Brain microvascular endothelial cell (primary cell): Measurements from ENCODE around the gene GCLC.

Source experiments
- DNase-seq: peaks from one replicate; pipeline ENCODE4 v3.0.0-alpha.2; 2020
- H3K27ac ChIP-seq: fragments of 250-450 bp; sonication (Bioruptor Pico); 2 replicates; pipeline ENCODE4 v1.5.1; 2020; ENCODE audit warnings: mild to moderate bottlenecking, moderate library complexity
- H3K27me3 ChIP-seq: fragments of 250-450 bp; sonication (Bioruptor Pico); replicated peaks from 2 replicates; pipeline ENCODE4 v1.5.1; 2020; ENCODE audit warnings: mild to moderate bottlenecking
- H3K36me3 ChIP-seq: fragments of 250-450 bp; sonication (Bioruptor Pico); replicated peaks from 2 replicates; pipeline ENCODE4 v1.5.1; 2020; ENCODE audit warnings: mild to moderate bottlenecking
- H3K4me3 ChIP-seq: 2 replicates; pipeline ENCODE4 v1.5.1; 2011; ENCODE audit warnings: low read depth, mild to moderate bottlenecking, control low read depth, low read length, moderate library complexity
- CTCF ChIP-seq: IDR thresholded peaks from 2 replicates; pipeline ENCODE4 v1.5.1; 2011; ENCODE audit warnings: low read depth, mild to moderate bottlenecking, moderate library complexity, low read length, control low read depth, inconsistent platforms; ENCODE audit errors: missing control alignments
- in situ Hi-C: cut with HindIII; loops from 2 replicates; pipeline ENCODE4 v1.10.0; 2017; ENCODE audit warnings: low sequenced_read_pairs, low pct_ligation_motif_present

Gene GCLC

GRCh38 chr6:53494076-53494475, 50.8 kb downstream of the GCLC start:
- TF ChIP-seq CTCF: no peak
- Histone ChIP-seq H3K27me3 (no peaks in the 10 kb centered on the region), H3K27ac (peak overlapping the region; percentile 24), H3K4me3 (no peak overlapping the region), H3K36me3 (no peaks in the 10 kb centered on the region)
- DNase-seq: no peak
- in situ Hi-C loops: loop anchor here (25.0 kb wide), 1 partner anchor 168 kb away; the partner anchor contains the start of gene KLHL31

GRCh38 chr6:53493635-53494025, 51.3 kb downstream of the GCLC start:
- DNase-seq: no peak
- in situ Hi-C loops: loop anchor here (25.0 kb wide), 1 partner anchor 169 kb away; the partner anchor contains the start of gene KLHL31
- Histone ChIP-seq H3K4me3 (no peak overlapping the region), H3K36me3 (no peaks in the 10 kb centered on the region), H3K27me3 (no peaks in the 10 kb centered on the region), H3K27ac (peak overlapping the region; percentile 24)
- no peak for TF ChIP-seq CTCF

GRCh38 chr6:53492860-53493634, 51.9 kb downstream of the GCLC start:
- H3K27me3 ChIP-seq: no peaks in the 10 kb centered on the region
- peak overlapping the region; percentile 24 for H3K27ac ChIP-seq
- DNase-seq: peak; percentile 33
- H3K4me3 ChIP-seq: peak overlapping the region; percentile 15
- peak; percentile 47 for TF ChIP-seq CTCF
- no peaks in the 10 kb centered on the region for H3K36me3 ChIP-seq
- in situ Hi-C loops: loop anchor here (25.0 kb wide), 1 partner anchor 169 kb away; the partner anchor contains the start of gene KLHL31

- in situ Hi-C loops: loop anchor here (25.0 kb wide), 1 partner anchor 175 kb away; the partner anchor contains the start of gene KLHL31
- DNase-seq: no peak
- Histone ChIP-seq H3K27me3 (peaks cover 6% of the 10 kb centered on the region), H3K36me3 (no peaks in the 10 kb centered on the region), H3K27ac (no peak overlapping the region), H3K4me3 (no peak overlapping the region)
- TF ChIP-seq CTCF: no peak
Observed at GRCh38 chr6:53487080-53487479, 57.8 kb downstream of the GCLC start.

GRCh38 chr6:53486679-53487078, 58.2 kb downstream of the GCLC start:
- no peak overlapping the region for H3K27ac ChIP-seq
- no peak overlapping the region for H3K4me3 ChIP-seq

More at GRCh38 chr6:53486679-53487078, 58.2 kb downstream of the GCLC start:
- no peak for TF ChIP-seq CTCF
- no peak for DNase-seq
- Histone ChIP-seq H3K27me3 (peaks cover 6% of the 10 kb centered on the region), H3K36me3 (no peaks in the 10 kb centered on the region)
- in situ Hi-C loops: loop anchor here (25.0 kb wide), 1 partner anchor 176 kb away; the partner anchor contains the start of gene KLHL31
